ENCODE measurements around the gene ST8SIA5. TPM values are rescaled to one million over a fixed set of nuclear protein-coding genes. Genes with fewer than 3 reads are reported as not detected.

The ST8SIA5 gene
- total and polyA plus RNA-seq, 2 donors (not counting 3 experiments of a cell fraction or from before 2014, with no cell fraction given) = 0.25 to 0.62 TPM

DNA sequence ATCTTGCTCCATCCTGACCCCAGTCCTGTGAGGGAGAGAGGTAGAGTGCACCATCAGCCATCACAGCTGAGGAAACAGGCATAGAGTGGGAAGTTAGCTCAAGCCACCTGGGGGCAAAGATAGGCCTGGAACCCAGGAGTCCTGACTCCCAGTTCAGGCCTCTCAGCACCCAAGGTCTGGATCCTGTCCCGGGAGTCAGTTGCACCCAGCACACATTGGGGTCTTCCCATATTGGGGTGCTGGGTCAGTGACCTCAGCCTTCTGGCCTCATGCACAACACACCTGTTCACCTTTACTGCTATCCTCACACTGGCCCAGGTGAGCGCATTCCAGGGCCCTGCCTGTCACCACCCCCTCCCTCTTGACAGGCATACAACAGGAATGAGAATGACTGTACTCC, 24.7 kb downstream of the ST8SIA5 start:
- H3K4me2 ChIP-seq (ENCODE audit: insufficient read depth, low read length) = no peak overlapping the region
- H3K27ac ChIP-seq (ENCODE audit: insufficient read depth, low read depth, low read length) = no peak overlapping the region
- H3K36me3 ChIP-seq (ENCODE audit: control insufficient read depth in 2 of 2, extremely low read depth in 1 of 2, insufficient read depth in 2 of 2, low read length in 2 of 2) = no peaks in the 10 kb centered on the region
- H3K27me3 ChIP-seq (ENCODE audit: control insufficient read depth in 2 of 2, insufficient read depth in 2 of 2, low read length in 2 of 2) = no peaks in the 10 kb centered on the region
- no peaks in the 10 kb centered on the region for H3K4me1 ChIP-seq (ENCODE audit: control insufficient read depth, extremely low read depth, insufficient read depth, low read length)
- no peaks in the 10 kb centered on the region for H3K79me2 ChIP-seq (ENCODE audit: control insufficient read depth, insufficient read depth, low read length)
- FAIRE-seq (no peak), DNase-seq (ENCODE audit: low read depth, low spot score) (no peak)
- no peak overlapping the region for H3K9ac ChIP-seq (replicated peaks; ENCODE audit: extremely low read depth, insufficient read depth, low read length)
- H4K20me1 ChIP-seq (replicated peaks; ENCODE audit: control insufficient read depth, extremely low read depth, insufficient read depth, low read length) = no peaks in the 10 kb centered on the region
- H3K9me3 ChIP-seq (replicated peaks; ENCODE audit: control insufficient read depth, insufficient read depth, low read length) = no peaks in the 10 kb centered on the region
- TF ChIP-seq JUN (IDR thresholded peaks at IDR 0.05; ENCODE audit: borderline replicate concordance, insufficient read depth, insufficient read length, low read depth) = no peak
- intact Hi-C loops (cut with micrococcal nuclease) (no loop called here), dilution Hi-C loops (cut with MboI; ENCODE audit: extremely low pct_ligation_motif_present, low sequenced_read_pairs) (no loop called here)
- ChIA-PET CTCF (no interaction called here), POLR2A (no interaction called here)
- BruUV-seq (replicated peaks) = no TSS peak
- H3K9me1 ChIP-seq (replicated peaks; ENCODE audit: control insufficient read depth, extremely low read depth, insufficient read depth, low read length) = no peaks in the 10 kb centered on the region
- H3K4me3 ChIP-seq (replicated peaks in 1 of 3; ENCODE audit: insufficient read depth in 1 of 3, low read depth in 1 of 3, low read length in 3 of 3) = no peak overlapping the region
- no peak overlapping the region for H2AFZ ChIP-seq (ENCODE audit: low read depth, low read length)

DNA sequence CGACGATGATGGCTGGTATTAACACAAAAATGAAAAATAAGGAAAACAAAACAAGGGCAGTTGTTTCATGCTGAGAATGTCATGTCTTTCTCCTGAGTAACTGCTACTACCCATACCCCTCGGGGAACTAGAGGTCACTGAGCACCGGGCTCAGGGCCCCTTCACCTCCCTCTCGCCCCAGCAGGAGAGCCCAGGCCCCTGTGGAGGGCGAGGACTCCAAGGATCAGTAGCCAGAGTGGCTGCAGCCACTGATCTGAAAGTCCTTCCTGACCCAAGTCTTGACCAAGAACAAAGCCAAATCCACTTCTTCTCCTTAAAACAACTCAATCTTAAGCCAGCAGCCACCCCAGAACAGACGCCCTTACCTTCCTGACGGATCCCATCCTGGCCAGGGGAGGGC, 25.5 kb downstream of the ST8SIA5 start:
- CTCF ChIA-PET = no interaction called here
- no peak overlapping the region for H3K9ac ChIP-seq (replicated peaks; ENCODE audit: extremely low read depth, insufficient read depth, low read length)
- H3K4me2 ChIP-seq (ENCODE audit: insufficient read depth, low read length) = no peak overlapping the region
- no peaks in the 10 kb centered on the region for H3K27me3 ChIP-seq (ENCODE audit: control insufficient read depth in 2 of 2, insufficient read depth in 2 of 2, low read length in 2 of 2)
- no peaks in the 10 kb centered on the region for H4K20me1 ChIP-seq (replicated peaks; ENCODE audit: control insufficient read depth, extremely low read depth, insufficient read depth, low read length)
- BruUV-seq (replicated peaks) = no TSS peak
- no peak overlapping the region for H3K4me3 ChIP-seq (replicated peaks in 1 of 3; ENCODE audit: insufficient read depth in 1 of 3, low read depth in 1 of 3, low read length in 3 of 3)
- POLR2A ChIA-PET = no interaction called here
- TF ChIP-seq, protein P1, sequence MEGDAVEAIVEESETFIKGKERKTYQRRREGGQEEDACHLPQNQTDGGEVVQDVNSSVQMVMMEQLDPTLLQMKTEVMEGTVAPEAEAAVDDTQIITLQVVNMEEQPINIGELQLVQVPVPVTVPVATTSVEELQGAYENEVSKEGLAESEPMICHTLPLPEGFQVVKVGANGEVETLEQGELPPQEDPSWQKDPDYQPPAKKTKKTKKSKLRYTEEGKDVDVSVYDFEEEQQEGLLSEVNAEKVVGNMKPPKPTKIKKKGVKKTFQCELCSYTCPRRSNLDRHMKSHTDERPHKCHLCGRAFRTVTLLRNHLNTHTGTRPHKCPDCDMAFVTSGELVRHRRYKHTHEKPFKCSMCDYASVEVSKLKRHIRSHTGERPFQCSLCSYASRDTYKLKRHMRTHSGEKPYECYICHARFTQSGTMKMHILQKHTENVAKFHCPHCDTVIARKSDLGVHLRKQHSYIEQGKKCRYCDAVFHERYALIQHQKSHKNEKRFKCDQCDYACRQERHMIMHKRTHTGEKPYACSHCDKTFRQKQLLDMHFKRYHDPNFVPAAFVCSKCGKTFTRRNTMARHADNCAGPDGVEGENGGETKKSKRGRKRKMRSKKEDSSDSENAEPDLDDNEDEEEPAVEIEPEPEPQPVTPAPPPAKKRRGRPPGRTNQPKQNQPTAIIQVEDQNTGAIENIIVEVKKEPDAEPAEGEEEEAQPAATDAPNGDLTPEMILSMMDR (IDR thresholded peaks at IDR 0.05; ENCODE audit: extremely low read depth in 1 of 2, insufficient read depth in 1 of 2, low read depth in 1 of 2, low read length in 2 of 2) = no peak
- TF ChIP-seq MYC (IDR thresholded peaks at IDR 0.05; ENCODE audit: low read depth, low read length) (no peak), EZH2 (IDR thresholded peaks at IDR 0.05; ENCODE audit: borderline replicate concordance, low read depth, low read length, severe bottlenecking) (no peak), FOS (IDR thresholded peaks at IDR 0.05; ENCODE audit: borderline replicate concordance, insufficient read depth, low read length) (no peak), POLR2AphosphoS5 (IDR thresholded peaks at IDR 0.05; ENCODE audit: insufficient read depth, low read depth, low read length) (no peak)
- FAIRE-seq (no peak), DNase-seq (ENCODE audit: low read depth, low spot score) (no peak)
- H2AFZ ChIP-seq (ENCODE audit: low read depth, low read length) = no peak overlapping the region
- no peaks in the 10 kb centered on the region for H3K36me3 ChIP-seq (ENCODE audit: control insufficient read depth in 2 of 2, extremely low read depth in 1 of 2, insufficient read depth in 2 of 2, low read length in 2 of 2)
- no peaks in the 10 kb centered on the region for H3K79me2 ChIP-seq (ENCODE audit: control insufficient read depth, insufficient read depth, low read length)
- intact Hi-C loops (cut with micrococcal nuclease) = no loop called here
- no peak overlapping the region for H3K27ac ChIP-seq (ENCODE audit: insufficient read depth, low read depth, low read length)
- dilution Hi-C loops (cut with MboI; ENCODE audit: extremely low pct_ligation_motif_present, low sequenced_read_pairs) = no loop called here
- no peaks in the 10 kb centered on the region for H3K9me3 ChIP-seq (replicated peaks; ENCODE audit: control insufficient read depth, insufficient read depth, low read length)
- H3K4me1 ChIP-seq (ENCODE audit: control insufficient read depth, extremely low read depth, insufficient read depth, low read length) = no peaks in the 10 kb centered on the region
- no peaks in the 10 kb centered on the region for H3K9me1 ChIP-seq (replicated peaks; ENCODE audit: control insufficient read depth, extremely low read depth, insufficient read depth, low read length)

All from endothelial cell of umbilical vein (primary cell).